ENCODE data around the gene PRMT1. TPM values are rescaled to one million over a fixed set of nuclear protein-coding genes. Genes with fewer than 3 reads are reported as not detected.

PRMT1 gene
- polyA plus RNA-seq, 6 donors from 2014 or later, result 175 to 363 (median 192) TPM

- Mint-ChIP-seq H3K9me3 (no peaks in the 10 kb centered on the region), H3K4me1 (peaks cover 32 to 42% (median 42%) of the 10 kb centered on the region in 3 donors), H3K27ac (peak overlapping the region in 5 of 6 donors; percentile 33 to 98 (median 96)), H3K27me3 (no peaks in the 10 kb centered on the region), H3K36me3 (peaks cover 0 to 8% of the 10 kb centered on the region in 2 donors), H3K4me3 (peak overlapping the region; percentile 93 to 99 (median 98))
- ATAC-seq (ENCODE audit: low read depth in 2 of 2) (peak; percentile 1 to 7), DNase-seq (no peak)
These were observed 11.0 kb upstream of the PRMT1 start for GRCh38 chr19:49666120-49666444.

- ATAC-seq (ENCODE audit: low read depth in 2 of 2) (no peak), DNase-seq (no peak)
- no peaks in the 10 kb centered on the region for H3K9me3 Mint-ChIP-seq
- H3K36me3 Mint-ChIP-seq, result peaks cover 0 to 8% of the 10 kb centered on the region in 2 donors
- no peaks in the 10 kb centered on the region for H3K27me3 Mint-ChIP-seq
- H3K4me1 Mint-ChIP-seq, result peaks cover 39 to 51% (median 49%) of the 10 kb centered on the region in 3 donors
- peak overlapping the region in 5 of 8 donors; percentile 40 to 99 (median 93) for H3K4me3 Mint-ChIP-seq
- H3K27ac Mint-ChIP-seq, result no peak overlapping the region
These were observed 9.6 kb upstream of the PRMT1 start for GRCh38 chr19:49667473-49667872.

DNA sequence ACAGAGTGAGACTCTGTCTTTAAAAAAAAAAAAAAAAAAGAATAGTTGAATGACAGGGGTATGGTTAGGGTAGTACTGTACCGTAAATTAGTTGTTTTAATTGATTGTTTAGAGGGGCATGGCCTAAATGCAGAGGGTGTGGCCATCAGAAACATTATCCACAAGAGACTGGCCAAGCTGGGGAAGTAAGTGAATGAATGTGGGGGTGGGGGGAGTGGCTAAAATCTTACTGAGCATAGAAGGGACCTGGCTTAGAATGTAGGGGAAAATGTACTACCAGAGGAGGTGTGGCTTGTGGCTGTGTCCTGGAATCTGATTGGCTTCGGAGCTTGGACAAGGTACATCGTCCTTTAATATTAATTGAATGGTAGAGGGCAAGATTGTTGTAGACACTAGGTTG is 7.6 kb upstream of the PRMT1 start:
- H3K27ac Mint-ChIP-seq, result no peak overlapping the region
- no peak for ATAC-seq (ENCODE audit: low read depth in 2 of 2)
- no peaks in the 10 kb centered on the region for H3K9me3 Mint-ChIP-seq
- no peaks in the 10 kb centered on the region for H3K27me3 Mint-ChIP-seq
- peaks cover 41 to 49% (median 45%) of the 10 kb centered on the region in 3 donors for H3K4me1 Mint-ChIP-seq
- H3K36me3 Mint-ChIP-seq, result peaks cover 0 to 8% of the 10 kb centered on the region in 2 donors
- no peak for DNase-seq
- peak overlapping the region in 1 of 8 donors; percentile 35 for H3K4me3 Mint-ChIP-seq

DNA sequence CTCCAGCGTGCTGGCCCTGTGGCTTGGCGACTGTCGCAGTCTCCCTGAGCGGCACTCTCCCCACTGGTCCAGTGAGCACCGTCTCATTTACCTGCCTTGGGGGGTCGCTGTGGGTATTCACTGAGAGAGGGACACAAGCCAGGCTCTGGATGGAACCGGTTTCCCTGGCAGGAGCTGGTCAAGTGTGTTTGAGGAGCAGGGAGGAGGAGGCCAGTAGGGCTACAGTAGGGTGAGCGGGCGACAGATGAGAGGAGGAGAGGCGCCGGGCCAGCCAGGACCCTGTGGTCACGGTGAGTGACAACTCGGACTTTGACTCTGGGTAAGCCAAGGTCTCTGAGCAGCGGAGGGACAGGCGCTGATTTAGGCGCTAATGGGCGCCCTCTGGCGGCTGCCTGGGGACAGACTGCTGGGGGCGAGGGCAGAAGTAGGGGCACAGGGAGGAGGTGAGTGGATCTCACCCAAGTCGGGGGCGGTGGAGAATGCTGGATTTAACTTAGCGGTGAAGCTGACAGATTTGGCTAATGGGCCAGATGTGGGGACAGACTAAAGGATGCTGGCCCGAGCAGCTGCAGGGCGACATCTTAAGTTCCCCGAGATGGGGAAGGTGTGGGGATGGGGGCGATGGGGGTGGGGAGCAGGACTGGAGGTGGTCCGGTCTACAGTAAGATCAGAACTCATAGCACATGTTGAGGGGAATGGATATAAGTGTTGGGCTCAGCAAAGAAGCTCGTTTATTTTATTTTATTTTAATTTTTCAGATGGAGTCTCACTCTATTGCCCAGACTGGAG is 4.7 kb upstream of the PRMT1 start:
- Mint-ChIP-seq H3K36me3 (no peaks in the 10 kb centered on the region), H3K27ac (peak overlapping the region in 4 of 6 donors; percentile 39 to 89 (median 64)), H3K9me3 (no peaks in the 10 kb centered on the region), H3K27me3 (no peaks in the 10 kb centered on the region), H3K4me3 (peak overlapping the region in 7 of 8 donors; percentile 25 to 82 (median 72)), H3K4me1 (peaks cover 27 to 44% (median 29%) of the 10 kb centered on the region in 3 donors)
- peak; percentile 68 for DNase-seq
- no peak for ATAC-seq (ENCODE audit: low read depth in 2 of 2)

DNA sequence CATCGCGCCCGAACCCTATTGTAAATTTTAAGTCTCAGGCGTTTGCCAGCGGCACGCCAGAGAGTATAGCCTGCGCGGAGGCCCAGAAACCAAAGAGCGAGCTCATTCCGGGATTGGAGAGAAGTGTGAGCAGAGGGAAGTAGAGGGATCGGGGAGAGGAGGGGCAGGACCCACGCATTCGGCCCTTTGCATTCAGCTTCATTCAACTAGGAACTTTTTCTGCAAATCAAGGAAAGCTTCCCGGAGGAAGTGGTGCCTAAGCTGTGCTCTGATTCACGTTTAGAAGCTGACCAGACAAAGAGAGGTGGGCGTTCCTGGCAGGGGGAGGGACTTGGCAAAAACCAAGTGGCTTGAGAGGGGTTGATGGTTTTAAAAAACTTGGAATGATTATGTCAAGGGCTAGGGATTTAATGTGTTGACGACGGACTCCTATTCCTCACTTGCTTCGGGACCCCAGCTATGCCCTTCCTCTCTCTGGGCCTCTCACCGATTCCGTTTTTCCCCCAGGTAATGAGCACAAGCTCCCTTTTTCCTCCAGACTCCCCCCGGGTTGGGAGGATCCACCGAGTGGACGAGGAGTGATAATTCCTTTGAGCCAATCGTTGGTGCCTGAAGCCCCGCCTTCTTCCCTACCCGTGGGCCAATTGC is 811 bp upstream of the PRMT1 start:
- no peak for DNase-seq
- no peaks in the 10 kb centered on the region for H3K9me3 Mint-ChIP-seq
- no peaks in the 10 kb centered on the region for H3K36me3 Mint-ChIP-seq
- peak overlapping the region; percentile 91 to 100 (median 98) for H3K4me3 Mint-ChIP-seq
- no peak for ATAC-seq (ENCODE audit: low read depth in 2 of 2)
- H3K27me3 Mint-ChIP-seq, result no peaks in the 10 kb centered on the region
- peak overlapping the region; percentile 97 to 100 (median 99) for H3K27ac Mint-ChIP-seq
- H3K4me1 Mint-ChIP-seq, result peaks cover 47 to 69% (median 54%) of the 10 kb centered on the region in 3 donors

DNA sequence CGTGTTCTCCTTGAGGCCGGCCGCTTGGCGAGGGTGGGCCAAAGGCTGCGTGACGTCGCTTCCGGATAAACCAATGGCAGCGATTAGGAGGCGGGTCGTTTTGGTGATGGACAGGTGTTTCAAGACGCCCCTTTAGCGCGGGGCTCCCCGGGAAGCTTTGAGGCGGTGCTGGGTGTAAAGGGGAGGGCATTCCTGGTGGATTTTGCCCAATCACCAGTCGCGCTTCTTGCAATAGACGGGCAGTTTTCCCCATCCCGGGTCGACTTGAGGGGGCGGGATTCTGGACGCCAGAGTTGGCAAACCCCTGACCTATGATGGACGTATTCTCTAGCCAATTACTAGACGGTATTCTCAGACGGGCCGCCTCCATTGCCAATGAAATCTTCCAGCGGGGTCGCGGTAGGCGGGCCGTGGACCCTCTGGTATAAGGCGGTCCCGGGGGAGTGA is 264 bp upstream of the PRMT1 start:
- H3K9me3 Mint-ChIP-seq, result no peaks in the 10 kb centered on the region
- H3K27me3 Mint-ChIP-seq, result no peaks in the 10 kb centered on the region
- H3K4me1 Mint-ChIP-seq, result peaks cover 46 to 68% (median 54%) of the 10 kb centered on the region in 3 donors
- H3K4me3 Mint-ChIP-seq, result peak overlapping the region; percentile 91 to 100 (median 98)
- peak; percentile 70 to 72 for ATAC-seq (ENCODE audit: low read depth in 2 of 2)
- peak overlapping the region; percentile 98 to 100 (median 99) for H3K27ac Mint-ChIP-seq
- H3K36me3 Mint-ChIP-seq, result no peaks in the 10 kb centered on the region
- peak; percentile 99 for DNase-seq

GRCh38 chr19:49677901-49678674 is 1.0 kb downstream of the PRMT1 start:
- DNase-seq, result peak; percentile 80
- H3K4me1 Mint-ChIP-seq, result peaks cover 38 to 61% (median 46%) of the 10 kb centered on the region in 3 donors
- no peaks in the 10 kb centered on the region for H3K27me3 Mint-ChIP-seq
- H3K27ac Mint-ChIP-seq, result peak overlapping the region; percentile 82 to 99 (median 98)
- H3K4me3 Mint-ChIP-seq, result peak overlapping the region; percentile 84 to 100 (median 94)
- peak; percentile 26 to 31 for ATAC-seq (ENCODE audit: low read depth in 2 of 2)
- H3K9me3 Mint-ChIP-seq, result no peaks in the 10 kb centered on the region
- no peaks in the 10 kb centered on the region for H3K36me3 Mint-ChIP-seq

- no peaks in the 10 kb centered on the region for H3K27me3 Mint-ChIP-seq
- peaks cover 0 to 6% of the 10 kb centered on the region in 2 donors for H3K36me3 Mint-ChIP-seq
- H3K9me3 Mint-ChIP-seq, result no peaks in the 10 kb centered on the region
- peaks cover 30 to 52% (median 39%) of the 10 kb centered on the region in 3 donors for H3K4me1 Mint-ChIP-seq
- no peak for ATAC-seq (ENCODE audit: low read depth in 2 of 2)
- peak overlapping the region in 6 of 8 donors; percentile 39 to 95 (median 60) for H3K4me3 Mint-ChIP-seq
- DNase-seq, result no peak
- peak overlapping the region in 4 of 6 donors; percentile 64 to 99 (median 91) for H3K27ac Mint-ChIP-seq
These were observed 2.1 kb downstream of the PRMT1 start for GRCh38 chr19:49678985-49679770.

DNA sequence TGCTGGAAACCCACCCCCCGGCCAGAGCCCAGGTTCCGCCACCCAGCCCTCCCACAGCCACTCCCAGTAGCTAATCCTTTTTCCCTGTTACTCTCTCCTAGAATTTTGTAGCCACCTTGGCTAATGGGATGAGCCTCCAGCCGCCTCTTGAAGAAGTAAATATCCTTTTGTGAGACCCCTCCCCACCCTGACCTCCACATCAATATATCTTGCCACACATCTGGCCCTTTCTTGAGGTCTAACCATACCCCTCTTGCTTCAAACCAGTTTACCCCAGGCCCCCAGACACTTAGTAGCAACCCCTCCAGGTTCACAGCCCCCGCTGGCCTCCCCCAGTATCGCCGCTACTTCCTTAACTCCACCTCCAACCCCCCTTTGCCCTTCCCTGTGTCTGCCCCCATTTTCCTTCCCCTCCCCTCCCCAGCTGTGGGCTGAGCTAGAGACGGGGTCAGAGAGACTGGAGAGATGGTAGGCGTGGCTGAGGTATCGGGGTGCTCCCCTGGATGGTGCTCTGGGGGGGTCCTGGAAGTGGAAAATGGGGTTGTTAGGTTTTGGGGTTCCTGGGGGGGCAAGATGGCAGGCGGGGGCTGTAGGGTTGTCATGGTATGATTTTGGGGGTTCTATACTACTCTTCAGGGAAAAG is 2.8 kb downstream of the PRMT1 start:
- Mint-ChIP-seq H3K27me3 (no peaks in the 10 kb centered on the region), H3K36me3 (peaks cover 0 to 8% of the 10 kb centered on the region in 2 donors), H3K9me3 (no peaks in the 10 kb centered on the region), H3K4me3 (peak overlapping the region in 4 of 8 donors; percentile 39 to 79 (median 67)), H3K4me1 (peaks cover 29 to 50% (median 39%) of the 10 kb centered on the region in 3 donors), H3K27ac (peak overlapping the region in 3 of 6 donors; percentile 91 to 99 (median 92))
- ATAC-seq (ENCODE audit: low read depth in 2 of 2), result no peak
- DNase-seq, result no peak

DNA sequence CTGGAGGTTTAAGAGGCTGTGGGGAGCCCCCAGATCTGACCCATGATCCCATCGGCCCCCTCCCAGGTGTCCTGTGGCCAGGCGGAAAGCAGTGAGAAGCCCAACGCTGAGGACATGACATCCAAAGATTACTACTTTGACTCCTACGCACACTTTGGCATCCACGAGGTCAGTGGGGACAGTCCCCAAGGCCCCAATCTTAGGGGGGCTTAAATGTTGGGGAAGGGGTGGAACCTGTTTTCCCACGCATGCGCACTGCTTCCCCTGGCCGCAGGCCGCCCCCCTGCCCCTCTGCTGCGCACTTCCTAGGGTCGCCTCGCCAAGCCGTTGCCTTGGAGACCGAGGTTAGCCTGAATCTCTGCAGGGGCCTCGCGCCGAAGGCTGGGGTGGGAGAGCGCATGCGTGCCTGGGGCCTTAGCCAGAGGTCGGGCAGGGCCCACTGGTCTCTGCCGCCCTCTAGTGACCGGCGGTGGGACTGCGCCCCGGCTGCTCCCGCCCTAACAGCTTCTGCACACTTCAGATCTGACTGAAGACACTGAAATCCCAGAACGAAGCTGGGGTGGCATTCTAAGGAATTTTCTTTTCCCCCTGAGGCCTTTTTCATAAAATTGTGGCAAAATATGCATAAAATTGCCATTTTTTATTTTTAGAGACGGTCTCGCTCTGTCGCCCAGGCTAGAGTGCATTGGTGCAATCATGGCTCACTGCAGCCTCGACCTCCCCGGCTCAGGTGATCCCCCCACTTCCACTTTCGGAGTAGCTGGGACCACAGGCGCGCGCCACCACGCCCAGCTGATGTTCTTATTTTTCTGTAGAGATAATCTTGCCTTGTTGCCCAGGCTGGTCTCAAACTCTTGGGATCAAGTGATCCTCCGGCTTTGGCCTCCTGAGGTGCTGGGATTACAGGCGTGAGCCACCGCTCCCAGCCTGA is 3.6 kb downstream of the PRMT1 start:
- Mint-ChIP-seq H3K4me3 (peak overlapping the region in 4 of 8 donors; percentile 10 to 56 (median 24)), H3K27ac (peak overlapping the region in 2 of 6 donors; percentile 91 to 99), H3K9me3 (no peaks in the 10 kb centered on the region), H3K4me1 (peaks cover 31 to 46% (median 39%) of the 10 kb centered on the region in 3 donors), H3K36me3 (peaks cover 0 to 13% of the 10 kb centered on the region in 2 donors), H3K27me3 (no peaks in the 10 kb centered on the region)
- peak in 1 of 2 donors; percentile 8 for ATAC-seq (ENCODE audit: low read depth in 2 of 2)
- peak; percentile 90 for DNase-seq

GRCh38 chr19:49681830-49682229 is 4.8 kb downstream of the PRMT1 start:
- DNase-seq (no peak), ATAC-seq (ENCODE audit: low read depth in 2 of 2) (no peak)
- H3K27me3 Mint-ChIP-seq, result no peaks in the 10 kb centered on the region
- no peak overlapping the region for H3K4me3 Mint-ChIP-seq
- H3K9me3 Mint-ChIP-seq, result no peaks in the 10 kb centered on the region
- H3K27ac Mint-ChIP-seq, result peak overlapping the region in 2 of 6 donors; percentile 24 to 64
- peaks cover 0 to 16% of the 10 kb centered on the region in 2 donors for H3K36me3 Mint-ChIP-seq
- peaks cover 26 to 34% (median 29%) of the 10 kb centered on the region in 3 donors for H3K4me1 Mint-ChIP-seq

All from naive B cell (primary cell).